GM23338 (cell line): Measurements from ENCODE around the gene C15orf61. TPM values are rescaled to one million over a fixed set of nuclear protein-coding genes. Genes with fewer than 3 reads are reported as not detected.

ENCODE experiments used
- ATAC-seq: fragments of 200-7000 bp; cut with Tn5 transposase; 3 replicates; pipeline ENCODE4 v1.9.1; 2020
- DNase-seq: peaks from one replicate; pipeline ENCODE4 v3.0.0-alpha.2; 2015; ENCODE audit warnings: low spot score
- H2AFZ ChIP-seq: fragments of 200-600 bp; sonication (generic); 2 replicates; pipeline ENCODE4 v1.8.0; 2016; ENCODE audit warnings: antibody characterized with exemption, mild to moderate bottlenecking, moderate library complexity
- H3F3A ChIP-seq: fragments of 200-600 bp; sonication (generic); replicated peaks from 2 replicates; pipeline ENCODE4 v1.8.0; 2017; ENCODE audit warnings: antibody characterized with exemption, mixed run types, low read depth
- H3K27ac ChIP-seq: fragments of 200-600 bp; sonication (generic); 2 replicates; pipeline ENCODE4 v1.6.1; 2016; ENCODE audit warnings: low read depth
- H3K27me3 ChIP-seq: fragments of 200-600 bp; sonication (generic); 2 replicates; pipeline ENCODE4 v1.8.0; 2016; ENCODE audit warnings: mild to moderate bottlenecking, mixed run types, moderate library complexity; ENCODE audit not compliant: insufficient read depth
- H3K36me3 ChIP-seq: fragments of 200-600 bp; sonication (generic); 2 replicates; pipeline ENCODE4 v1.8.0; 2016; ENCODE audit warnings: mild to moderate bottlenecking; ENCODE audit not compliant: insufficient read depth
- H3K4me1 ChIP-seq: fragments of 200-600 bp; sonication (generic); 2 replicates; pipeline ENCODE4 v1.8.0; 2016; ENCODE audit warnings: mild to moderate bottlenecking, moderate library complexity; ENCODE audit not compliant: insufficient read depth
- H3K4me2 ChIP-seq: fragments of 200-600 bp; sonication (generic); 2 replicates; pipeline ENCODE4 v1.7.1; 2017; ENCODE audit warnings: mixed run types
- H3K4me3 ChIP-seq: fragments of 200-600 bp; sonication (generic); 2 replicates; pipeline ENCODE4 v1.6.1; 2016; ENCODE audit warnings: mixed run types
- H3K79me2 ChIP-seq: fragments of 200-600 bp; sonication (generic); replicated peaks from 2 replicates; pipeline ENCODE4 v1.8.0; 2017; ENCODE audit warnings: mild to moderate bottlenecking; ENCODE audit not compliant: insufficient read depth
- H3K9me2 ChIP-seq: fragments of 200-600 bp; sonication (generic); 2 replicates; pipeline ENCODE4 v1.8.0; 2017; ENCODE audit not compliant: insufficient read depth
- H4K20me1 ChIP-seq: fragments of 200-600 bp; sonication (generic); replicated peaks from 2 replicates; pipeline ENCODE4 v1.8.0; 2017; ENCODE audit warnings: mild to moderate bottlenecking; ENCODE audit not compliant: insufficient read depth
- H3K27ac Mint-ChIP-seq: 2 replicates; pipeline ENCODE4 v1.8.0; 2020; ENCODE audit warnings: inconsistent platforms, mild to moderate bottlenecking, moderate library complexity, mixed read lengths
- H3K27me3 Mint-ChIP-seq: 3 replicates; pipeline ENCODE4 v1.8.0; 2022; ENCODE audit warnings: low read depth, mild to moderate bottlenecking, moderate library complexity, mixed read lengths, inconsistent platforms; ENCODE audit not compliant: insufficient read depth, poor library complexity
- H3K36me3 Mint-ChIP-seq: 3 replicates; pipeline ENCODE4 v1.8.0; 2021; ENCODE audit warnings: low read depth, mild to moderate bottlenecking, inconsistent platforms, moderate library complexity, mixed read lengths
- H3K4me1 Mint-ChIP-seq: 3 replicates; pipeline ENCODE4 v1.8.0; 2020; ENCODE audit warnings: mild to moderate bottlenecking, inconsistent platforms, mixed read lengths
- H3K4me3 Mint-ChIP-seq: 3 replicates; pipeline ENCODE4 v1.8.0; 2021; ENCODE audit warnings: moderate library complexity, mild to moderate bottlenecking, inconsistent platforms, mixed read lengths
- H3K9me3 Mint-ChIP-seq: 3 replicates; pipeline ENCODE4 v1.8.0; 2020; ENCODE audit warnings: moderate library complexity, mild to moderate bottlenecking, inconsistent platforms, mixed read lengths
- CREB1 ChIP-seq: fragments of 250-450 bp; sonication (Bioruptor Pico); IDR thresholded peaks from 2 replicates; pipeline ENCODE4 v1.5.0; 2020; ENCODE audit warnings: low read depth, mild to moderate bottlenecking, moderate library complexity
- ETS1 ChIP-seq: IDR thresholded peaks from 2 replicates; pipeline ENCODE4 v1.6.1; 2016; ENCODE audit warnings: antibody characterized with exemption
- EZH2 ChIP-seq: fragments of 200-600 bp; sonication (generic); IDR thresholded peaks from one replicate; pipeline ENCODE4 v1.8.0; 2017; ENCODE audit warnings: antibody characterized with exemption, mild to moderate bottlenecking, low read depth; ENCODE audit not compliant: unreplicated experiment
- EZH2phosphoT487 ChIP-seq: fragments of 200-600 bp; sonication (generic); IDR thresholded peaks from one replicate; pipeline ENCODE4 v1.8.1; 2018; ENCODE audit warnings: antibody characterized with exemption; ENCODE audit not compliant: unreplicated experiment
- JUNB ChIP-seq: IDR thresholded peaks from one replicate; pipeline ENCODE4 v1.6.1; 2016; ENCODE audit warnings: antibody characterized with exemption; ENCODE audit not compliant: unreplicated experiment
- NANOG ChIP-seq: IDR thresholded peaks from 2 replicates; pipeline ENCODE4 v1.6.1; 2016; ENCODE audit warnings: antibody characterized with exemption, borderline replicate concordance
- POLR2AphosphoS5 ChIP-seq: IDR thresholded peaks from 2 replicates; pipeline ENCODE4 v1.6.1; 2016; ENCODE audit warnings: antibody characterized with exemption, low read depth
- REST ChIP-seq: IDR thresholded peaks from one replicate; pipeline ENCODE4 v1.6.1; 2018; ENCODE audit warnings: antibody characterized with exemption; ENCODE audit not compliant: unreplicated experiment
- STAT1 ChIP-seq: IDR thresholded peaks from one replicate; pipeline ENCODE4 v1.6.1; 2016; ENCODE audit warnings: antibody characterized with exemption; ENCODE audit not compliant: unreplicated experiment
- ZNF114 ChIP-seq: fragments of 250-450 bp; sonication (Bioruptor Pico); IDR thresholded peaks from 2 replicates; pipeline ENCODE4 v1.5.0; 2020; ENCODE audit warnings: mild to moderate bottlenecking, moderate library complexity
- ZNF331 ChIP-seq: fragments of 250-450 bp; sonication (Bioruptor Pico); IDR thresholded peaks from 2 replicates; pipeline ENCODE4 v1.5.0; 2020; ENCODE audit warnings: low read depth, mild to moderate bottlenecking, moderate library complexity
- polyA plus RNA-seq: library from polyadenylated mRNA; unstranded; fragments of >200 nt; fragmentation: Nextera tagmentation; extraction: Ambion mirVana; gene quantifications from 2 replicates; pipeline ENCODE4 v1.2.1, GENCODE V29; 2016
- total RNA-seq: library from RNA; depleted of rRNA; stranded (reverse); fragments of >200 nt; shearing (Covaris generic); gene quantifications from 2 replicates; pipeline ENCODE4 v1.2.3, GENCODE V29; 2014
- TF ChIP-seq, protein P1 (sequence below): fragments of 250-450 bp; sonication (Bioruptor Pico); IDR thresholded peaks from 2 replicates; pipeline ENCODE4 v1.5.0; 2020; ENCODE audit warnings: mild to moderate bottlenecking, moderate library complexity
- TF ChIP-seq, protein P2 (sequence below), 2 experiments: fragments of 200-600 bp in 1 of 2; sonication (generic) in 1 of 2; conservative IDR thresholded peaks; 2 replicates each; pipeline versions ENCODE4 v1.5.1 to v1.6.1; 2016 to 2017; ENCODE audit warnings: antibody characterized with exemption in 2 of 2, low read depth in 2 of 2, mild to moderate bottlenecking in 2 of 2, moderate library complexity in 1 of 2

The C15orf61 gene
- total and polyA plus RNA-seq, 2 experiments from 2014 or later = 1.8 to 5.9 TPM

- Histone ChIP-seq H3K4me1 (no peaks in the 10 kb centered on the region; the same call in 1 of the 2 replicates), H2AFZ (no peak overlapping the region), H3K36me3 (no peaks in the 10 kb centered on the region; the same call in none of the 2 replicates), H3K9me2 (no peaks in the 10 kb centered on the region), H3K79me2 (no peaks in the 10 kb centered on the region), H3K27me3 (peaks cover 13% of the 10 kb centered on the region), H3F3A (peaks cover 5% of the 10 kb centered on the region; the same call in 1 of the 2 replicates), H3K4me2 (no peak overlapping the region), H3K27ac (no peak overlapping the region), H3K4me3 (no peak overlapping the region), H4K20me1 (no peaks in the 10 kb centered on the region)
- Mint-ChIP-seq H3K4me1 (no peaks in the 10 kb centered on the region), H3K36me3 (no peaks in the 10 kb centered on the region), H3K4me3 (no peak overlapping the region), H3K27ac (no peak overlapping the region), H3K27me3 (peaks cover 7% of the 10 kb centered on the region), H3K9me3 (no peaks in the 10 kb centered on the region)
- no peak for ATAC-seq
- no peak for DNase-seq
- TF ChIP-seq STAT1 (no peak), ZNF114 (no peak), EZH2phosphoT487 (no peak), POLR2AphosphoS5 (no peak), REST (no peak), JUNB (no peak), NANOG (no peak), EZH2 (no peak), CREB1 (CRISPR knock-in tag) (no peak), ETS1 (no peak), ZNF331 (CRISPR knock-in tag) (no peak)
- TF ChIP-seq, protein P1, sequence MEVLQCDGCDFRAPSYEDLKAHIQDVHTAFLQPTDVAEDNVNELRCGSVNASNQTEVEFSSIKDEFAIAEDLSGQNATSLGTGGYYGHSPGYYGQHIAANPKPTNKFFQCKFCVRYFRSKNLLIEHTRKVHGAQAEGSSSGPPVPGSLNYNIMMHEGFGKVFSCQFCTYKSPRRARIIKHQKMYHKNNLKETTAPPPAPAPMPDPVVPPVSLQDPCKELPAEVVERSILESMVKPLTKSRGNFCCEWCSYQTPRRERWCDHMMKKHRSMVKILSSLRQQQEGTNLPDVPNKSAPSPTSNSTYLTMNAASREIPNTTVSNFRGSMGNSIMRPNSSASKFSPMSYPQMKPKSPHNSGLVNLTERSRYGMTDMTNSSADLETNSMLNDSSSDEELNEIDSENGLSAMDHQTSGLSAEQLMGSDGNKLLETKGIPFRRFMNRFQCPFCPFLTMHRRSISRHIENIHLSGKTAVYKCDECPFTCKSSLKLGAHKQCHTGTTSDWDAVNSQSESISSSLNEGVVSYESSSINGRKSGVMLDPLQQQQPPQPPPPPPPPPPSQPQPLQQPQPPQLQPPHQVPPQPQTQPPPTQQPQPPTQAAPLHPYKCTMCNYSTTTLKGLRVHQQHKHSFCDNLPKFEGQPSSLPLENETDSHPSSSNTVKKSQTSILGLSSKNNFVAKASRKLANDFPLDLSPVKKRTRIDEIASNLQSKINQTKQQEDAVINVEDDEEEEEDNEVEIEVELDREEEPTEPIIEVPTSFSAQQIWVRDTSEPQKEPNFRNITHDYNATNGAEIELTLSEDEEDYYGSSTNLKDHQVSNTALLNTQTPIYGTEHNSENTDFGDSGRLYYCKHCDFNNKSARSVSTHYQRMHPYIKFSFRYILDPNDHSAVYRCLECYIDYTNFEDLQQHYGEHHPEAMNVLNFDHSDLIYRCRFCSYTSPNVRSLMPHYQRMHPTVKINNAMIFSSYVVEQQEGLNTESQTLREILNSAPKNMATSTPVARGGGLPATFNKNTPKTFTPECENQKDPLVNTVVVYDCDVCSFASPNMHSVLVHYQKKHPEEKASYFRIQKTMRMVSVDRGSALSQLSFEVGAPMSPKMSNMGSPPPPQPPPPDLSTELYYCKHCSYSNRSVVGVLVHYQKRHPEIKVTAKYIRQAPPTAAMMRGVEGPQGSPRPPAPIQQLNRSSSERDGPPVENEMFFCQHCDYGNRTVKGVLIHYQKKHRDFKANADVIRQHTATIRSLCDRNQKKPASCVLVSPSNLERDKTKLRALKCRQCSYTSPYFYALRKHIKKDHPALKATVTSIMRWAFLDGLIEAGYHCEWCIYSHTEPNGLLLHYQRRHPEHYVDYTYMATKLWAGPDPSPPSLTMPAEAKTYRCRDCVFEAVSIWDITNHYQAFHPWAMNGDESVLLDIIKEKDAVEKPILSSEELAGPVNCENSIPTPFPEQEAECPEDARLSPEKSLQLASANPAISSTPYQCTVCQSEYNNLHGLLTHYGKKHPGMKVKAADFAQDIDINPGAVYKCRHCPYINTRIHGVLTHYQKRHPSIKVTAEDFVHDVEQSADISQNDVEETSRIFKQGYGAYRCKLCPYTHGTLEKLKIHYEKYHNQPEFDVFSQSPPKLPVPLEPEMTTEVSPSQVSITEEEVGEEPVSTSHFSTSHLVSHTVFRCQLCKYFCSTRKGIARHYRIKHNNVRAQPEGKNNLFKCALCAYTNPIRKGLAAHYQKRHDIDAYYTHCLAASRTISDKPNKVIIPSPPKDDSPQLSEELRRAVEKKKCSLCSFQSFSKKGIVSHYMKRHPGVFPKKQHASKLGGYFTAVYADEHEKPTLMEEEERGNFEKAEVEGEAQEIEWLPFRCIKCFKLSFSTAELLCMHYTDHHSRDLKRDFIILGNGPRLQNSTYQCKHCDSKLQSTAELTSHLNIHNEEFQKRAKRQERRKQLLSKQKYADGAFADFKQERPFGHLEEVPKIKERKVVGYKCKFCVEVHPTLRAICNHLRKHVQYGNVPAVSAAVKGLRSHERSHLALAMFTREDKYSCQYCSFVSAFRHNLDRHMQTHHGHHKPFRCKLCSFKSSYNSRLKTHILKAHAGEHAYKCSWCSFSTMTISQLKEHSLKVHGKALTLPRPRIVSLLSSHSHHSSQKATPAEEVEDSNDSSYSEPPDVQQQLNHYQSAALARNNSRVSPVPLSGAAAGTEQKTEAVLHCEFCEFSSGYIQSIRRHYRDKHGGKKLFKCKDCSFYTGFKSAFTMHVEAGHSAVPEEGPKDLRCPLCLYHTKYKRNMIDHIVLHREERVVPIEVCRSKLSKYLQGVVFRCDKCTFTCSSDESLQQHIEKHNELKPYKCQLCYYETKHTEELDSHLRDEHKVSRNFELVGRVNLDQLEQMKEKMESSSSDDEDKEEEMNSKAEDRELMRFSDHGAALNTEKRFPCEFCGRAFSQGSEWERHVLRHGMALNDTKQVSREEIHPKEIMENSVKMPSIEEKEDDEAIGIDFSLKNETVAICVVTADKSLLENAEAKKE (CRISPR knock-in tag) = no peak
- TF ChIP-seq, protein P2, sequence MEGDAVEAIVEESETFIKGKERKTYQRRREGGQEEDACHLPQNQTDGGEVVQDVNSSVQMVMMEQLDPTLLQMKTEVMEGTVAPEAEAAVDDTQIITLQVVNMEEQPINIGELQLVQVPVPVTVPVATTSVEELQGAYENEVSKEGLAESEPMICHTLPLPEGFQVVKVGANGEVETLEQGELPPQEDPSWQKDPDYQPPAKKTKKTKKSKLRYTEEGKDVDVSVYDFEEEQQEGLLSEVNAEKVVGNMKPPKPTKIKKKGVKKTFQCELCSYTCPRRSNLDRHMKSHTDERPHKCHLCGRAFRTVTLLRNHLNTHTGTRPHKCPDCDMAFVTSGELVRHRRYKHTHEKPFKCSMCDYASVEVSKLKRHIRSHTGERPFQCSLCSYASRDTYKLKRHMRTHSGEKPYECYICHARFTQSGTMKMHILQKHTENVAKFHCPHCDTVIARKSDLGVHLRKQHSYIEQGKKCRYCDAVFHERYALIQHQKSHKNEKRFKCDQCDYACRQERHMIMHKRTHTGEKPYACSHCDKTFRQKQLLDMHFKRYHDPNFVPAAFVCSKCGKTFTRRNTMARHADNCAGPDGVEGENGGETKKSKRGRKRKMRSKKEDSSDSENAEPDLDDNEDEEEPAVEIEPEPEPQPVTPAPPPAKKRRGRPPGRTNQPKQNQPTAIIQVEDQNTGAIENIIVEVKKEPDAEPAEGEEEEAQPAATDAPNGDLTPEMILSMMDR (conservative IDR thresholded peaks at IDR 0.05; ENCODE audit: low read depth in 2 of 2) = no peak
Measured at GRCh38 chr15:67515557-67515956, 5.4 kb upstream of the C15orf61 start.
